EL (cell line): ENCODE data around the gene GAREM1.
A peak's percentile ranks its signal among the peaks of the same experiment; 100 is the strongest.
"Not testable (repeated sequence)": the region's sequence is repeated elsewhere in the genome, so short reads cannot be mapped to it uniquely, and the experiment has no call there.

Experiments used
- DNase-seq: peaks from one replicate; pipeline ENCODE4 v3.0.0-alpha.2; 2016

GAREM1 gene

GRCh38 chr18:32470714-32471633, at the start of gene GAREM1:
GAREM1 (minus strand) TSS chr18:32470882; CDS start chr18:32470428, 454 bp downstream.
- DNase-seq = peak; percentile 88

GRCh38 chr18:32511147-32511546, 40.5 kb upstream of the GAREM1 start:
- DNase-seq = no peak

- DNase-seq = no peak
Measured at GRCh38 chr18:32509111-32509510, 38.4 kb upstream of the GAREM1 start.

GRCh38 chr18:32507093-32507492, 36.4 kb upstream of the GAREM1 start:
- no peak for DNase-seq

GRCh38 chr18:32502014-32502413, 31.3 kb upstream of the GAREM1 start:
- DNase-seq = no peak

- not testable (repeated sequence) for DNase-seq
Measured at GRCh38 chr18:32501242-32501641, 30.6 kb upstream of the GAREM1 start.

- no peak for DNase-seq
Measured at GRCh38 chr18:32483002-32483401, 12.3 kb upstream of the GAREM1 start.

GRCh38 chr18:32482117-32482516, 11.4 kb upstream of the GAREM1 start:
- DNase-seq = no peak

- no peak for DNase-seq
Measured at GRCh38 chr18:32480581-32480980, 9.9 kb upstream of the GAREM1 start.

GRCh38 chr18:32478807-32479206, 8.1 kb upstream of the GAREM1 start:
- no peak for DNase-seq

GRCh38 chr18:32478317-32478716, 7.6 kb upstream of the GAREM1 start:
- DNase-seq = no peak

GRCh38 chr18:32476106-32476505, 5.4 kb upstream of the GAREM1 start:
- no peak for DNase-seq

- DNase-seq = not testable (repeated sequence)
Measured at GRCh38 chr18:32475069-32475468, 4.4 kb upstream of the GAREM1 start.

GRCh38 chr18:32473325-32473724, 2.6 kb upstream of the GAREM1 start:
- no peak for DNase-seq

GRCh38 chr18:32472841-32473240, 2.2 kb upstream of the GAREM1 start:
- DNase-seq = no peak

- no peak for DNase-seq
Measured at GRCh38 chr18:32470460-32470713, 295 bp downstream of the GAREM1 start.

- peak; percentile 12 for DNase-seq
Measured at GRCh38 chr18:32469691-32470459, 807 bp downstream of the GAREM1 start.

- no peak for DNase-seq
Measured at GRCh38 chr18:32469190-32469651, 1.5 kb downstream of the GAREM1 start.

GRCh38 chr18:32468147-32468845, 2.4 kb downstream of the GAREM1 start:
- DNase-seq = no peak

- no peak for DNase-seq
Measured at GRCh38 chr18:32461709-32462272, 8.9 kb downstream of the GAREM1 start.

- no peak for DNase-seq
Measured at GRCh38 chr18:32460171-32460731, 10.4 kb downstream of the GAREM1 start.

GRCh38 chr18:32459361-32460101, 11.2 kb downstream of the GAREM1 start:
- DNase-seq = no peak
